RWPE1 (cell line): Measurements from ENCODE around the gene CPLX1.

Experiments used
- CTCF ChIA-PET: fragments of 350-600 bp; sonication (Branson Sonifier 250); formaldehyde crosslinking; extraction: SDS; loops from one replicate; lab custom pipeline; 2021; lab: Yijun Ruan, JAX
- POLR2A ChIA-PET: fragments of 400-600 bp; formaldehyde crosslinking; extraction: SDS; loops from one replicate; lab custom pipeline; 2020; ENCODE audit warnings: antibody characterized with exemption; ENCODE audit not compliant: low non-redundant PET; lab: Yijun Ruan, JAX
- DNase-seq: peaks from one replicate; pipeline ENCODE4 v3.0.0; 2012; ENCODE audit warnings: low spot score
- H3K27ac ChIP-seq: fragments of 450-650 bp; 2 replicates; pipeline ENCODE4 v1.5.1; 2017
- TF ChIP-seq, protein P1 (sequence below): fragments of 450-650 bp; conservative IDR thresholded peaks from 2 replicates; pipeline ENCODE4 v1.5.1; 2017; ENCODE audit warnings: low read depth, mild to moderate bottlenecking

The CPLX1 gene

DNA sequence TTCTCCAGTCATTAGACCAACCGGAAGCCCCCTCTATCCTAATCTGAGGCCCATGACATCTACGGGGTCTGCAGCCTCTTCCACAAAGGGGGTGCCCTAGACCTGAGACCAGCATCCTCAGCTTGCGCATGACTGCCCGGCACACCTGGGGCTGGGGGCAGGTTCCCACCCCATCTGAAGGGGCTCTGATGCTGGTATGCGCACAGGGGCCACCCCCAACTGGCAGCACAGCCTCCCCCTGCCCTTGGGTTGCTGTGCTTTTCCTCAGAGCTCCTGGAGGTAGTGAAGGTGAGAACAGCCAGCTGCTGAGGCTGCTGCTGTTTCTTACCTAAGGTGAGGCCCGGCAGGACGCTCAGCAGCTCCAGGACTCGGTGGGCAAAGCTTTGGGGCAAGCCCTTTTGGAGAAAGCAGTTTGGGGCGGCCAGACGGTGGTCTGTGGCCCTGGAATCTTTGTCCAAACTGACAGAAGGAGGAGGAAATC lies 18.9 kb upstream of the CPLX1 start:
- ChIA-PET POLR2A (no interaction called here), CTCF (no interaction called here)
- no peak overlapping the region for H3K27ac ChIP-seq
- no peak for DNase-seq
- TF ChIP-seq, protein P1, sequence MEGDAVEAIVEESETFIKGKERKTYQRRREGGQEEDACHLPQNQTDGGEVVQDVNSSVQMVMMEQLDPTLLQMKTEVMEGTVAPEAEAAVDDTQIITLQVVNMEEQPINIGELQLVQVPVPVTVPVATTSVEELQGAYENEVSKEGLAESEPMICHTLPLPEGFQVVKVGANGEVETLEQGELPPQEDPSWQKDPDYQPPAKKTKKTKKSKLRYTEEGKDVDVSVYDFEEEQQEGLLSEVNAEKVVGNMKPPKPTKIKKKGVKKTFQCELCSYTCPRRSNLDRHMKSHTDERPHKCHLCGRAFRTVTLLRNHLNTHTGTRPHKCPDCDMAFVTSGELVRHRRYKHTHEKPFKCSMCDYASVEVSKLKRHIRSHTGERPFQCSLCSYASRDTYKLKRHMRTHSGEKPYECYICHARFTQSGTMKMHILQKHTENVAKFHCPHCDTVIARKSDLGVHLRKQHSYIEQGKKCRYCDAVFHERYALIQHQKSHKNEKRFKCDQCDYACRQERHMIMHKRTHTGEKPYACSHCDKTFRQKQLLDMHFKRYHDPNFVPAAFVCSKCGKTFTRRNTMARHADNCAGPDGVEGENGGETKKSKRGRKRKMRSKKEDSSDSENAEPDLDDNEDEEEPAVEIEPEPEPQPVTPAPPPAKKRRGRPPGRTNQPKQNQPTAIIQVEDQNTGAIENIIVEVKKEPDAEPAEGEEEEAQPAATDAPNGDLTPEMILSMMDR, result no peak

DNA sequence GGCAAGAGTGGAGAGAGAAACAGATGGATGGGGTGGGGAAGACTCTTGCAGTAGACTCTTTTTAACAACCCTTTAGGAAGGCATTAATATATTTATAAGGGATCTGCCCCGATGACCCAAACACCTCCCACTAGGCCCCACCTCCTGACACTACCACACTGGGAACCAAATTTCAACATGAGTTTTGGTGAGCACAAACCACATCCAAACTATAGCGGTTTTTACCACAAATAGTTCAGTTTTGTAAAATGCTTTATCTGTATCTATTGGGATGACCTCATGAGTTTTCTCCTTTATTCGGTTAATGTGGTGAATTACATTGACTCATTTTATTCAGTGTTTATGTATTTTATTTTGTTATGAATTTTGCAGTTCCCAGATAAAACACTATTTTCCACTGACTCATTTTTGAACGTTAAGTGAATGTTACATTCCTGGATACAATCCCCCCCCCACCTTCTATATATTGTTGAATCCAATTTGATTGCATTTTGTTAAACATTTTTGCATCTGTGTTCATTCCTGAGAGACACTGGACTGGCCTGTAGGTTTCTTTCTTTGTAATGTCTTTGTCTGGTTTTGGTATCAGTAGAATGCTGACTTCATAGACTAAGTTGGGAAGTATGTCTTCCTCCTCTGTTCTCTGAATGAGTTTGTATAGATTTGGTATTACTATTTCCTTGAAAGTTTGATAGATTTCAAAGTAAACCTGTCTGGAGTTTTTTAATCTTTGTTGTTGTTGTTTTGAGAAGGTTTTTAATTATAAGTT lies 13.9 kb upstream of the CPLX1 start:
- CTCF ChIA-PET, result interaction anchor here (0.7 kb wide), 2 partner anchors 25 to 42 kb away, joined by 4 read pairs; no protein-coding TSS in a partner anchor

DNA sequence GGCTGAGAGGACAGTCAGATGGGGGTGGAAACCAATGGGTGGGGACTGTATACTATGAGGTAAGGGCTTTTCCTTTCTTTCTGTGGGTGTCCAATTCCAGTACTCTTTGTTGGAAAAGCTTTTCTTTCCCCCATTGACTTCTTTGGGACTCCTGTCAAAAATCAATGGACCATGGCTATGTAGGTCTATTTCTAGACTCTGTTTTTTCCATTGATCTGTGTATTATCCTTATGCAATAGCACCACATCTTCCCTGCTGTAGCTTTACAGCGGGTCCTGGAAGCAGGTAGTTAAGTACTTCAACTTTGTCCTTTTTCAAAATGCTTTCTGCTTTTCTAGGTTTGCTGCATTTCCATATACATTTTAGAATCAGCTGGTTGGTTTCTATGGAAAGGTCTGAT lies 11.8 kb upstream of the CPLX1 start:
- ChIA-PET POLR2A (no interaction called here), CTCF (interaction anchor here (0.6 kb wide), 1 partner anchor 443 kb away, joined by 4 read pairs; no protein-coding TSS in a partner anchor)
- H3K27ac ChIP-seq, result no peak overlapping the region
- DNase-seq, result no peak
- TF ChIP-seq, protein P1, result no peak

More for the DNA sequence above, 13.9 kb upstream of the CPLX1 start:
- TF ChIP-seq, protein P1, result no peak
- POLR2A ChIA-PET, result no interaction called here
- no peak overlapping the region for H3K27ac ChIP-seq
- no peak for DNase-seq

DNA sequence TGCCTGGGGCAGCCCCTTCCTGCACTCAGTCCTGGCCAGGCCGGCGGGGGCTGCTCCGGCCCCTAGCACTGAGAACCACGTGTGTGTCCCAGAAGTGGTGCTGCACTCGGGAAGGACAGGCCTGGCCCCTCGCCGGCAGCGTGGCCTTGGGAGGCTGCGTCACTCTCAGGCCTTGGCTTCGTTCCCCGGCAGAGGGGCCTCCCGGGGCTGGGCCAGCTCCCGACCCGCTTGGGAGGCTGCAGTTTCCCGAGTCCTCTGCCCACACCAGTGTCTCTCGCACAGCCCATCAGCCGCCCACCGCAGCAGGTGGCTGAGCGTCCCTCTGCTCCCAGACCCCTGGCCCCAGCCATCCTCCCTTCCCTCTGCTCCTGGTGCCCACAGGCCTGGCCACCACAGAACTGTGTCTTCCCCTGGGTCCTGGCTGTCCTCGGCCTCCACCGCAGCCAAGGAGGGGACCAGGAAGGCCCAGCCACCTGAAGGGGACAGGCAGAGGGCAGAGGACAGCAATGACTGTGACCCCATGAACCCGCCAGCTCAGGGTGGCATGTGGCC lies 10.9 kb upstream of the CPLX1 start:
- no peak for DNase-seq
- CTCF ChIA-PET, result interaction anchor here (0.6 kb wide), 1 partner anchor 444 kb away, joined by 4 read pairs; no protein-coding TSS in a partner anchor
- H3K27ac ChIP-seq, result no peak overlapping the region
- POLR2A ChIA-PET, result no interaction called here
- TF ChIP-seq, protein P1, result no peak

DNA sequence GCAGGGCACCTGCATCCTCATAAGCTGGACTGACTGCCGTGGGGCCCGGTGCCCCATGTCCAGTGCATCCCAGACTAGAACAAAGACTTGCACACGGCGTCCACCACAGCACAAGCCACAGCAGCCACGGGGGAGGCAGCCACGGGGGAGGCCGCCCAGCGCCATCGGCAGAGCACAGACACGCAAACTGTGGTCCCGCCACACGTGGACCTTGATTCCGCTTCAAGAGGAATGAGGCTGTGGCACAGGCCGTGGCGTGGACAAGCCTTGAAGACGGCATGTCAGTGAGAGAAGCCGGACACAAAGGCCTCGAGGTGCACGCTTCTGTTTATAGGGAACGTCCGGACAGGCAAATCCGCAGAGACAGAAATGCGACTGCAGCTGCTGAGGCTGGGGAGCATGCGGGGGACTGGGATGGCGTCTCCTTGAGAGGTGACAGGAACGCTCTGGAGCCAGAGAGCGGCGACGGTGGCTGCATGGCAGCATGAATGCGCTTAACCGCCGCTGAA lies 10.1 kb upstream of the CPLX1 start:
- H3K27ac ChIP-seq, result no peak overlapping the region
- CTCF ChIA-PET, result no interaction called here
- POLR2A ChIA-PET, result no interaction called here
- TF ChIP-seq, protein P1, result no peak
- DNase-seq, result no peak

DNA sequence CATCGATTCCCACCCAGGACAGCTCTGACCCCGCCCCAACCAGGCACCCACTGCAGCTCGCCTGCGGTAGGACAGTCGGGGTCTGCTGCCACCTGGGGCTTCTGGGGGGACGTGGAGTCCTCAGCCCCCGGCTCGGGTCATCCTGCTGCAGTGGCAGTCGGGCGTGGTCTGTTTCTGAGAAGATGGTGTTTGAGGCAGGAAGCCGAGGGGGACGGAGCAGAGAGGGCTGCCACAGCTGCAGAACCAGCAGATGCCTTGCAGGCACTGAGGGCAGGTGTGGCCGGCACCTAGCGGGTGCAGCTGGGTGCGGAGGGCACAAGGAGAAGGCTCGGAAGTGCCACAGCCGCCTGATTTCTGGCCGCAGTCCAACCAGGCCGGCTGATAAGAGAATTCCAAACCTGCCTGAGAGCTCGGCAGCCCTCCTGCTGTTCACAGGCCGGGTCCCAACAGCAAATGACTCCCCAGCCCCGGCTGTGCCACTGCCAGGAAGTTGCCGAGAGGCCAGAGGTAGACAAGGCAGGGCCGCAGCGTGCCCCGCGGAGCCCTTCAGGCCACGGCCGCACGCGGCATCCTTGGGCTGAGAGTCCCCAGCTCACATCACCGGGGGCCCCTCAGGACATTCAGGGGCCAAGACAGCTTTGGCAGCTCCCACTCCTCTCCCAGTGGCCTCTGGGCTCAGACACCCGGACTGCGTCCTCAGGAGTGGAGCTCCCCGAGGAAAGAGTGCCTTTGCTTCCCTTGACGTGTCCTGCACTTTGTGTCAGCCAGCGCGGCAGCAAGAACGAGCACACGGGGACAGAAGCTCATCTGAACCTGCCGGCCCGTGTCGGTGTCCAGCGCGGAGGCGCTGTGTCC lies 9.4 kb upstream of the CPLX1 start:
- DNase-seq, result no peak

More for the DNA sequence above, 9.4 kb upstream of the CPLX1 start:
- ChIA-PET POLR2A (no interaction called here), CTCF (no interaction called here)
- no peak overlapping the region for H3K27ac ChIP-seq
- TF ChIP-seq, protein P1, result no peak
